ENCODE results near the gene NBPF4.
"Not testable (repeated sequence)": the region's sequence is repeated elsewhere in the genome, so short reads cannot be mapped to it uniquely, and the experiment has no call there.

The NBPF4 gene

GRCh38 chr1:108211014-108211413 is 32.9 kb downstream of the NBPF4 start:
- DNase-seq: no peak

GRCh38 chr1:108209456-108210108 is 34.3 kb downstream of the NBPF4 start:
- DNase-seq: no peak

GRCh38 chr1:108208724-108209446 is 35.0 kb downstream of the NBPF4 start:
- no peak for DNase-seq

GRCh38 chr1:108203582-108203981 is 40.3 kb downstream of the NBPF4 start:
- not testable (repeated sequence) for DNase-seq

GRCh38 chr1:108201687-108202086 is 42.2 kb downstream of the NBPF4 start:
- DNase-seq: no peak

GRCh38 chr1:108200687-108201051 is 43.2 kb downstream of the NBPF4 start:
- DNase-seq: peak in 2 of 4 experiments; percentile 1 to 14

- DNase-seq: peak; percentile 16 to 64 (median 32)
These were observed 43.8 kb downstream of the NBPF4 start, which contains the start of gene SLC25A24 for GRCh38 chr1:108199781-108200686. Gene SLC25A24, minus strand, starts transcription at chr1:108200343. Its CDS starts 205 bp downstream, at chr1:108200138.

- DNase-seq: no peak
These were observed 44.6 kb downstream of the NBPF4 start for GRCh38 chr1:108199201-108199691.

- no peak for DNase-seq
These were observed 49.8 kb downstream of the NBPF4 start for GRCh38 chr1:108194051-108194450.

- no peak for DNase-seq
These were observed 50.5 kb downstream of the NBPF4 start for GRCh38 chr1:108193333-108193732.

GRCh38 chr1:108192581-108192980 is 51.3 kb downstream of the NBPF4 start:
- DNase-seq: no peak

GRCh38 chr1:108190686-108191416 is 53.0 kb downstream of the NBPF4 start:
- DNase-seq: no peak

- DNase-seq: no peak
These were observed 53.8 kb downstream of the NBPF4 start for GRCh38 chr1:108190001-108190634.

- no peak for DNase-seq
These were observed 55.1 kb downstream of the NBPF4 start for GRCh38 chr1:108188801-108189200.

GRCh38 chr1:108182959-108183700 is 60.7 kb downstream of the NBPF4 start:
- DNase-seq: no peak

GRCh38 chr1:108179018-108179417 is 64.9 kb downstream of the NBPF4 start:
- no peak for DNase-seq
